Measurements from ENCODE around the gene COQ10A. TPM values are rescaled to one million over a fixed set of nuclear protein-coding genes. Genes with fewer than 3 reads are reported as not detected.
A peak's percentile ranks its signal among the peaks of the same experiment; 100 is the strongest.

Gene COQ10A
- total RNA-seq, 1 experiment from 2014 or later: 26.1 TPM

DNA sequence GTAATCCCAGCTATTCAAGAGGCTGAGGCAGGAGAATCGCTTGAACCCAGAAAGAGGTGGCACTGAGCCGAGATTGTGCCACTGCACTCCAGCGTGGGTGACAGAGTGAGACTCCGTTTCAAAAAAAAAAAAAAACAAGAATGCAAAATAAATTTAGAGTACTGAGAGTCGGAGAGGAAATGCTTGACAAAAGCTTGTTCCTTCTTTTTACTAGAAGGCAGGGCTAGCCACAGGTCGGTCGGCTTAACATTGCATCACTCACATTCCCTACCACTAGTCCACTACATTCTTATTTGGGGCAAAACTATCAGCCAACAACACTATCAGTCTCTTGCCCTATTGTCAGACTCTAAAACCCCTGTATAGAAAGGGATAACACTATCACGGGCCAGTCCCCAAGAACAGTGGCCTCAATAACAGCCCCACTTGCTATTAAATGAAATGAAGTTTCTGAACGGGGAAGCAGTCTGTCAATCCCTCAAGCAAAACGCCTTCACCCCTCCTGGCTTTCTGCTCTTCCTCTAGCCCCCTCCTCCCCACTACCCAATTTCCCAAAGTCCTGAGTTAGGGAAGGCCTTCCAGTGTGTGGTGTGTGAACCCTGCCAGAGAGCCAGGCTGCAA is 46.0 kb upstream of the COQ10A start:
- H4K5ac ChIP-seq (ENCODE audit: insufficient read length, low read depth, low read length): no peak overlapping the region
- Mint-ChIP-seq H3K4me1 (peaks cover 32 to 39% of the 10 kb centered on the region in 2 experiments), H3K27ac (peak overlapping the region; percentile 98), H3K36me3 (ENCODE audit: insufficient read depth in 1 of 3, low read depth in 3 of 3) (peaks cover 15 to 25% (median 19%) of the 10 kb centered on the region in 3 experiments), H3K9me3 (no peaks in the 10 kb centered on the region; a peak in 1 of 5 replicates), H3K27me3 (ENCODE audit: low read depth) (no peaks in the 10 kb centered on the region; the same call in 1 of the 2 replicates), H3K4me3 (peak overlapping the region; percentile 98 to 99)
- WGBS (ENCODE audit: extremely low coverage, insufficient read length, low lambda C conversion rate): no CpG with 5 or more reads among the region's 10 CpGs
- peaks cover 26% of the 10 kb centered on the region for H3K23me2 ChIP-seq (ENCODE audit: insufficient read length, low read depth, low read length, poor library complexity, severe bottlenecking)
- no peak overlapping the region for H3K4ac ChIP-seq (ENCODE audit: low read depth, low read length)
- no peak for DNase-seq
- no peak overlapping the region for H2BK5ac ChIP-seq (ENCODE audit: insufficient read length, low read length)
- no peak overlapping the region for H2BK20ac ChIP-seq (ENCODE audit: low read depth, low read length, poor library complexity, severe bottlenecking)
- H3K79me1 ChIP-seq (ENCODE audit: insufficient read depth, low read depth, low read length, poor library complexity, severe bottlenecking): no peaks in the 10 kb centered on the region
- H3K27me3 ChIP-seq (ENCODE audit: insufficient read depth, low read length): no peaks in the 10 kb centered on the region
- H4K91ac ChIP-seq (ENCODE audit: insufficient read length, low read depth, low read length): no peak overlapping the region
- TF ChIP-seq, protein P1, sequence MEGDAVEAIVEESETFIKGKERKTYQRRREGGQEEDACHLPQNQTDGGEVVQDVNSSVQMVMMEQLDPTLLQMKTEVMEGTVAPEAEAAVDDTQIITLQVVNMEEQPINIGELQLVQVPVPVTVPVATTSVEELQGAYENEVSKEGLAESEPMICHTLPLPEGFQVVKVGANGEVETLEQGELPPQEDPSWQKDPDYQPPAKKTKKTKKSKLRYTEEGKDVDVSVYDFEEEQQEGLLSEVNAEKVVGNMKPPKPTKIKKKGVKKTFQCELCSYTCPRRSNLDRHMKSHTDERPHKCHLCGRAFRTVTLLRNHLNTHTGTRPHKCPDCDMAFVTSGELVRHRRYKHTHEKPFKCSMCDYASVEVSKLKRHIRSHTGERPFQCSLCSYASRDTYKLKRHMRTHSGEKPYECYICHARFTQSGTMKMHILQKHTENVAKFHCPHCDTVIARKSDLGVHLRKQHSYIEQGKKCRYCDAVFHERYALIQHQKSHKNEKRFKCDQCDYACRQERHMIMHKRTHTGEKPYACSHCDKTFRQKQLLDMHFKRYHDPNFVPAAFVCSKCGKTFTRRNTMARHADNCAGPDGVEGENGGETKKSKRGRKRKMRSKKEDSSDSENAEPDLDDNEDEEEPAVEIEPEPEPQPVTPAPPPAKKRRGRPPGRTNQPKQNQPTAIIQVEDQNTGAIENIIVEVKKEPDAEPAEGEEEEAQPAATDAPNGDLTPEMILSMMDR (conservative IDR thresholded peaks at IDR 0.05): no peak
- peak overlapping the region; percentile 69 for H3K4me2 ChIP-seq (ENCODE audit: insufficient read depth, insufficient read length, low read length)
- peak overlapping the region; percentile 67 for H3K9ac ChIP-seq (ENCODE audit: extremely low read depth, insufficient read length, low read length)
- no peak overlapping the region for H3T11ph ChIP-seq (ENCODE audit: low read length)
- no peak overlapping the region for H2BK12ac ChIP-seq (ENCODE audit: insufficient read length, low read depth, low read length)
- H2AFZ ChIP-seq (ENCODE audit: low read length): no peak overlapping the region
- H3K18ac ChIP-seq (ENCODE audit: insufficient read length, low read depth, low read length): no peak overlapping the region
- no peak overlapping the region for H2BK120ac ChIP-seq (ENCODE audit: low read depth, low read length, poor library complexity, severe bottlenecking)
- H3K56ac ChIP-seq (ENCODE audit: insufficient read length, low read depth, low read length): no peak overlapping the region
- H2BK15ac ChIP-seq (ENCODE audit: low read depth, low read length): no peak overlapping the region
- H2AK5ac ChIP-seq (ENCODE audit: insufficient read length, low read length): no peak overlapping the region
- no peak overlapping the region for H3K23ac ChIP-seq (ENCODE audit: insufficient read length, low read depth, low read length)
- peaks cover 2% of the 10 kb centered on the region; the same call in 1 of the 2 replicates for H3K4me1 ChIP-seq (ENCODE audit: insufficient read depth, low read length)
- no peak overlapping the region for H3K14ac ChIP-seq (ENCODE audit: insufficient read depth, low read length)
- H4K8ac ChIP-seq (replicated peaks; ENCODE audit: insufficient read length, low read depth, low read length): no peak overlapping the region
- no peaks in the 10 kb centered on the region for H4K20me1 ChIP-seq (ENCODE audit: control insufficient read depth, insufficient read depth, insufficient read length)
- no peaks in the 10 kb centered on the region for H3K9me3 ChIP-seq (ENCODE audit: control insufficient read depth, low read depth, low read length)
- no peak overlapping the region for H3K27ac ChIP-seq (ENCODE audit: insufficient read length, low read depth, low read length)
- no peaks in the 10 kb centered on the region; the same call in 1 of the 2 replicates for H3K79me2 ChIP-seq (ENCODE audit: insufficient read depth, low read length)
